T-cell (primary cell): ENCODE measurements around the gene DPYD. TPM values are rescaled to one million over a fixed set of nuclear protein-coding genes. Genes with fewer than 3 reads are reported as not detected.

Experiments used
- ATAC-seq, 4 experiments: fragments of 200-7000 bp in 3 of 4; fragments of 150-1000 bp in 1 of 4; cut with Tn5 transposase; replicated peaks in 1 of 4; 1 replicate in 3 of 4; 2 replicates in 1 of 4; pipeline ENCODE4 v1.10.0; 2021; ENCODE audit warnings: moderate library complexity in 3 of 4, mild to moderate bottlenecking in 2 of 4, moderate number of reproducible peaks in 1 of 4
- CTCF ChIA-PET, 2 donors: fragments of 300-600 bp; sonication (Branson Sonifier 250); formaldehyde crosslinking; loops; one replicate each; lab custom pipeline; 2022; ENCODE audit warnings: antibody characterized with exemption in 2 of 2; lab: Charles Lee
- POLR2A ChIA-PET, 2 donors: fragments of 300-600 bp; sonication (Branson Sonifier 250); formaldehyde crosslinking; loops; one replicate each; lab custom pipeline; 2022; ENCODE audit warnings: antibody characterized with exemption in 2 of 2; lab: Charles Lee
- DNase-seq, 35 experiments: peaks; one replicate each; pipeline versions ENCODE4 v3.0.0 to v3.0.0-alpha.2; 2013 to 2023
- H3K27ac ChIP-seq: one replicate; pipeline ENCODE4 v1.5.1; 2013; ENCODE audit warnings: low read length
- H3K27me3 ChIP-seq, 2 experiments: replicated peaks in 1 of 2; 1 replicate in 1 of 2; 2 replicates in 1 of 2; pipeline versions ENCODE4 v1.6.1 to v1.7.0; 2013; ENCODE audit warnings: low read length in 1 of 2, mixed read lengths in 1 of 2; ENCODE audit not compliant: control insufficient read depth in 2 of 2, insufficient read depth in 2 of 2; ENCODE audit errors: extremely low read depth in 1 of 2
- H3K36me3 ChIP-seq, 2 donors: 1 replicate in 1 of 2; 2 replicates in 1 of 2; pipeline versions ENCODE4 v1.6.1 to v1.7.0; 2013; ENCODE audit warnings: low read length in 1 of 2; ENCODE audit not compliant: control insufficient read depth in 2 of 2, insufficient read depth in 1 of 2; ENCODE audit errors: extremely low read depth in 1 of 2
- H3K4me1 ChIP-seq, 2 experiments: 1 replicate in 1 of 2; 2 replicates in 1 of 2; pipeline versions ENCODE4 v1.6.1 to v1.7.0; 2013; ENCODE audit warnings: low read length in 2 of 2, mixed read lengths in 1 of 2; ENCODE audit not compliant: insufficient read depth in 2 of 2, control insufficient read depth in 1 of 2; ENCODE audit errors: extremely low read depth in 1 of 2
- H3K4me3 ChIP-seq, 2 donors: 1 replicate in 1 of 2; 2 replicates in 1 of 2; pipeline versions ENCODE4 v1.5.1 to v1.7.0; 2013; ENCODE audit warnings: mild to moderate bottlenecking in 2 of 2, low read length in 1 of 2, moderate library complexity in 1 of 2; ENCODE audit not compliant: control insufficient read depth in 1 of 2; ENCODE audit errors: extremely low read depth in 1 of 2
- H3K9me3 ChIP-seq: 2 replicates; pipeline ENCODE4 v1.7.0; 2013
- H3K27ac Mint-ChIP-seq, 2 donors: one replicate each; pipeline ENCODE4 v1.8.0; 2020 to 2021; ENCODE audit warnings: mild to moderate bottlenecking in 2 of 2, mixed read lengths in 2 of 2
- H3K27me3 Mint-ChIP-seq, 2 donors: one replicate each; pipeline ENCODE4 v1.8.0; 2021 to 2022; ENCODE audit warnings: mixed read lengths in 2 of 2
- H3K36me3 Mint-ChIP-seq: one replicate; pipeline ENCODE4 v1.8.0; 2021; ENCODE audit warnings: mixed read lengths
- H3K4me1 Mint-ChIP-seq, 3 donors: one replicate each; pipeline ENCODE4 v1.8.0; 2020 to 2022; ENCODE audit warnings: mixed read lengths in 3 of 3, mild to moderate bottlenecking in 1 of 3
- H3K4me3 Mint-ChIP-seq, 3 donors: one replicate each; pipeline ENCODE4 v1.8.0; 2020 to 2022; ENCODE audit warnings: mild to moderate bottlenecking in 3 of 3, mixed read lengths in 3 of 3, moderate library complexity in 3 of 3
- H3K9me3 Mint-ChIP-seq, 3 donors: one replicate each; pipeline ENCODE4 v1.8.0; 2020 to 2022; ENCODE audit warnings: mixed read lengths in 3 of 3
- WGBS: methylation state at CpG from one replicate; pipeline ENCODE4 v1.1.5; 2013; ENCODE audit warnings: missing lambda C conversion rate; ENCODE audit not compliant: insufficient coverage; 5-methylcytosine and 5-hydroxymethylcytosine counted together
- total RNA-seq, 35 experiments: library from RNA in 6 of 35; stranded (reverse) in 6 of 35; fragments of 120-200 nt in 1 of 35; gene quantifications; one replicate each; pipeline versions ENCODE4 v1.2.1 to v1.2.4 and lab custom pipeline; 2013 to 2026

Gene DPYD
- total RNA-seq, 5 donors from 2014 or later (not counting 1 experiment from before 2014, with no cell fraction given): 39.1 to 74.1 (median 47.8) TPM

GRCh38 chr1:97145321-97145956, 775.4 kb downstream of the DPYD start:
- H3K36me3 ChIP-seq: no peaks in the 10 kb centered on the region
- DNase-seq (no peak), ATAC-seq (no peak)
- peaks cover 41% of the 10 kb centered on the region for H3K36me3 Mint-ChIP-seq
- H3K27me3 ChIP-seq: no peaks in the 10 kb centered on the region
- ChIA-PET CTCF (no interaction called here), POLR2A (no interaction called here)
- H3K27ac ChIP-seq: no peak overlapping the region
- H3K27me3 Mint-ChIP-seq: no peaks in the 10 kb centered on the region
- no peak overlapping the region for H3K4me3 Mint-ChIP-seq
- H3K4me1 Mint-ChIP-seq: peaks cover 0 to 4% (median 0%) of the 10 kb centered on the region in 3 donors
- no peak overlapping the region for H3K4me3 ChIP-seq
- no peaks in the 10 kb centered on the region for H3K9me3 ChIP-seq
- 94% methylated on average over 3 of the region's 6 CpGs for WGBS
- H3K27ac Mint-ChIP-seq: no peak overlapping the region
- H3K9me3 Mint-ChIP-seq: no peaks in the 10 kb centered on the region
- no peaks in the 10 kb centered on the region for H3K4me1 ChIP-seq

GRCh38 chr1:97144527-97144926, 776.3 kb downstream of the DPYD start:
- Histone ChIP-seq H3K9me3 (no peaks in the 10 kb centered on the region), H3K36me3 (no peaks in the 10 kb centered on the region), H3K4me3 (no peak overlapping the region), H3K27me3 (no peaks in the 10 kb centered on the region), H3K27ac (no peak overlapping the region), H3K4me1 (no peaks in the 10 kb centered on the region)
- ChIA-PET POLR2A (no interaction called here), CTCF (no interaction called here)
- Mint-ChIP-seq H3K27ac (no peak overlapping the region), H3K9me3 (no peaks in the 10 kb centered on the region), H3K4me1 (peaks cover 0 to 4% (median 1%) of the 10 kb centered on the region in 3 donors), H3K36me3 (peaks cover 34% of the 10 kb centered on the region), H3K4me3 (no peak overlapping the region), H3K27me3 (no peaks in the 10 kb centered on the region)
- ATAC-seq (no peak), DNase-seq (no peak)

GRCh38 chr1:97143236-97143882, 777.5 kb downstream of the DPYD start:
- Mint-ChIP-seq H3K4me1 (peaks cover 4 to 6% (median 4%) of the 10 kb centered on the region in 3 donors), H3K9me3 (no peaks in the 10 kb centered on the region), H3K27me3 (no peaks in the 10 kb centered on the region), H3K4me3 (no peak overlapping the region), H3K36me3 (peaks cover 34% of the 10 kb centered on the region), H3K27ac (no peak overlapping the region)
- no peaks in the 10 kb centered on the region for H3K4me1 ChIP-seq
- DNase-seq (no peak), ATAC-seq (no peak)
- ChIA-PET CTCF (no interaction called here), POLR2A (no interaction called here)
- H3K27me3 ChIP-seq: no peaks in the 10 kb centered on the region
- H3K36me3 ChIP-seq: no peaks in the 10 kb centered on the region
- H3K9me3 ChIP-seq: no peaks in the 10 kb centered on the region
- no CpG with 5 or more reads among the region's 2 CpGs for WGBS
- H3K4me3 ChIP-seq: no peak overlapping the region
- no peak overlapping the region for H3K27ac ChIP-seq

GRCh38 chr1:97140611-97141010, 780.2 kb downstream of the DPYD start:
- Histone ChIP-seq H3K27ac (no peak overlapping the region), H3K4me1 (no peaks in the 10 kb centered on the region), H3K27me3 (no peaks in the 10 kb centered on the region), H3K36me3 (no peaks in the 10 kb centered on the region), H3K9me3 (no peaks in the 10 kb centered on the region), H3K4me3 (no peak overlapping the region)
- WGBS: 93% methylated on average over 2 of the region's 3 CpGs
- peaks cover 4 to 8% (median 6%) of the 10 kb centered on the region in 3 donors for H3K4me1 Mint-ChIP-seq
- CTCF ChIA-PET: interaction anchor here in 1 of 2 donors (1.0 kb wide), 1 partner anchor 10 kb away, joined by 3 read pairs; no protein-coding TSS in a partner anchor
- H3K36me3 Mint-ChIP-seq: peaks cover 24% of the 10 kb centered on the region
- H3K9me3 Mint-ChIP-seq: no peaks in the 10 kb centered on the region
- H3K27me3 Mint-ChIP-seq: no peaks in the 10 kb centered on the region
- POLR2A ChIA-PET: no interaction called here
- H3K4me3 Mint-ChIP-seq: no peak overlapping the region
- no peak overlapping the region for H3K27ac Mint-ChIP-seq
- DNase-seq (no peak), ATAC-seq (no peak)

GRCh38 chr1:97139512-97139911, 781.3 kb downstream of the DPYD start:
- Mint-ChIP-seq H3K36me3 (peaks cover 19% of the 10 kb centered on the region), H3K27ac (no peak overlapping the region), H3K4me3 (no peak overlapping the region), H3K27me3 (no peaks in the 10 kb centered on the region), H3K4me1 (peaks cover under 1 to 8% (median 6%) of the 10 kb centered on the region in 3 donors), H3K9me3 (no peaks in the 10 kb centered on the region)
- DNase-seq: no peak
- no peak overlapping the region for H3K27ac ChIP-seq
- no peaks in the 10 kb centered on the region for H3K27me3 ChIP-seq
- WGBS: no CpG with 5 or more reads among the region's 2 CpGs
- ATAC-seq: no peak
- H3K4me1 ChIP-seq: no peaks in the 10 kb centered on the region
- POLR2A ChIA-PET: no interaction called here
- no peaks in the 10 kb centered on the region for H3K36me3 ChIP-seq
- no peaks in the 10 kb centered on the region for H3K9me3 ChIP-seq
- CTCF ChIA-PET: interaction anchor here (0.6 to 1.3 kb wide), 2 partner anchors 719 to 912 kb away, joined by 3 to 4 read pairs; no protein-coding TSS in a partner anchor
- H3K4me3 ChIP-seq: no peak overlapping the region

- Mint-ChIP-seq H3K27me3 (no peaks in the 10 kb centered on the region), H3K4me3 (no peak overlapping the region), H3K27ac (no peak overlapping the region), H3K9me3 (no peaks in the 10 kb centered on the region), H3K36me3 (peaks cover 16% of the 10 kb centered on the region), H3K4me1 (peaks cover 0 to 8% (median 6%) of the 10 kb centered on the region in 3 donors)
- Histone ChIP-seq H3K9me3 (no peaks in the 10 kb centered on the region), H3K4me1 (no peaks in the 10 kb centered on the region), H3K4me3 (no peak overlapping the region), H3K27ac (no peak overlapping the region), H3K36me3 (no peaks in the 10 kb centered on the region), H3K27me3 (no peaks in the 10 kb centered on the region)
- ChIA-PET CTCF (interaction anchor here (0.5 to 1.3 kb wide), 8 partner anchors 27 to 1330 kb away, joined by 3 to 6 read pairs (median 4); no protein-coding TSS in a partner anchor), POLR2A (no interaction called here)
- no peak for ATAC-seq
- no peak for DNase-seq
- no CpG with 5 or more reads among the region's 4 CpGs for WGBS
These were observed 782.3 kb downstream of the DPYD start for GRCh38 chr1:97138515-97139032.
